ENCODE measurements around the gene SEMA4D.

DNA sequence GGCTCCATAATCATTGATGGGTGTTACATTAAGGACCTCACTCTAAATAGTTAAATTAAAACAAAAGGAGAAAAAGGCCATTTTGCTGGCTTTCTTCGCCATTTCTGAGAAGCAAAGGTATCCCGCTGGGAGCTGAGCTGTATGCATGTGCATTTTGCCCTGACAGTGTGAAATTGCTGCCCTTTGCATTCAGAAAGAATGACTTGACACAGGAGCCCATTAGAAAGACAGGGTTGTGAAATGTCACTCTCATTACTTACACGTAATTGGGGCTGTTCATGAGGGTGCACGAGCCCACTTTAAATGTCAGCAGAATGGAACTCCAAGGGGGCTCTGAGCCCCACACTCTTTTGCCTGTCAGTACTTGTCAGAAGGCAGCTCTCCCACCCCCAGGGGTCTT, 85.0 kb downstream of the SEMA4D start:
- TF ChIP-seq, protein P1, sequence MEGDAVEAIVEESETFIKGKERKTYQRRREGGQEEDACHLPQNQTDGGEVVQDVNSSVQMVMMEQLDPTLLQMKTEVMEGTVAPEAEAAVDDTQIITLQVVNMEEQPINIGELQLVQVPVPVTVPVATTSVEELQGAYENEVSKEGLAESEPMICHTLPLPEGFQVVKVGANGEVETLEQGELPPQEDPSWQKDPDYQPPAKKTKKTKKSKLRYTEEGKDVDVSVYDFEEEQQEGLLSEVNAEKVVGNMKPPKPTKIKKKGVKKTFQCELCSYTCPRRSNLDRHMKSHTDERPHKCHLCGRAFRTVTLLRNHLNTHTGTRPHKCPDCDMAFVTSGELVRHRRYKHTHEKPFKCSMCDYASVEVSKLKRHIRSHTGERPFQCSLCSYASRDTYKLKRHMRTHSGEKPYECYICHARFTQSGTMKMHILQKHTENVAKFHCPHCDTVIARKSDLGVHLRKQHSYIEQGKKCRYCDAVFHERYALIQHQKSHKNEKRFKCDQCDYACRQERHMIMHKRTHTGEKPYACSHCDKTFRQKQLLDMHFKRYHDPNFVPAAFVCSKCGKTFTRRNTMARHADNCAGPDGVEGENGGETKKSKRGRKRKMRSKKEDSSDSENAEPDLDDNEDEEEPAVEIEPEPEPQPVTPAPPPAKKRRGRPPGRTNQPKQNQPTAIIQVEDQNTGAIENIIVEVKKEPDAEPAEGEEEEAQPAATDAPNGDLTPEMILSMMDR (conservative IDR thresholded peaks at IDR 0.05; ENCODE audit: low read length): no peak
- TF ChIP-seq EZH2phosphoT487 (IDR thresholded peaks at IDR 0.05; ENCODE audit: borderline replicate concordance): no peak
